ENCODE data around the gene AFAP1. TPM values are rescaled to one million over a fixed set of nuclear protein-coding genes. Genes with fewer than 3 reads are reported as not detected.
A peak's percentile ranks its signal among the peaks of the same experiment; 100 is the strongest.

The AFAP1 gene
- total and polyA plus RNA-seq, 2 of the 4 experiments (the other 2 are of a cell fraction): 48.2 to 80.9 TPM

GRCh38 chr4:7841071-7841470, 98.6 kb downstream of the AFAP1 start:
- ChIA-PET POLR2A (ENCODE audit: unreplicated experiment) (no interaction called here), CTCF (no interaction called here)
- Histone ChIP-seq H3K9ac (ENCODE audit: low read depth, low read length) (peak overlapping the region; percentile 31; the same call in 1 of the 2 replicates), H4K8ac (ENCODE audit: low read depth in 2 of 2, low read length in 2 of 2) (peak overlapping the region; percentile 87 to 91), H3K27me3 (ENCODE audit: control insufficient read depth, insufficient read depth, low read length) (no peaks in the 10 kb centered on the region), H3K4me2 (ENCODE audit: low read depth, low read length) (no peak overlapping the region), H3K4ac (ENCODE audit: low read depth, low read length) (peak overlapping the region; percentile 92), H2AK5ac (ENCODE audit: low read depth, low read length) (peak overlapping the region; percentile 96), H2AFZ (replicated peaks; ENCODE audit: low read length, poor library complexity) (no peak overlapping the region), H3K56ac (ENCODE audit: extremely low read depth, insufficient read depth, low read length) (peak overlapping the region; percentile 68), H3K4me1 (ENCODE audit: control insufficient read depth, insufficient read depth, low read length) (peaks cover 32% of the 10 kb centered on the region), H2BK5ac (ENCODE audit: low read depth, low read length, poor library complexity, severe bottlenecking) (peak overlapping the region; percentile 86), H2AK9ac (replicated peaks; ENCODE audit: low read depth, low read length, poor library complexity) (peak overlapping the region; percentile 66), H3K36me3 (ENCODE audit: control insufficient read depth, insufficient read depth, low read length) (peaks cover 45% of the 10 kb centered on the region), H3K18ac (ENCODE audit: low read depth, low read length) (peak overlapping the region; percentile 44), H3K9me3 (ENCODE audit: control insufficient read depth, insufficient read depth, low read length) (no peaks in the 10 kb centered on the region), H2BK120ac (ENCODE audit: low read depth, low read length) (peak overlapping the region; percentile 83), H4K5ac (ENCODE audit: low read depth, low read length) (peak overlapping the region; percentile 82; the same call in 1 of the 2 replicates), H3K27ac (ENCODE audit: insufficient read depth, low read length) (peak overlapping the region; percentile 83), H4K91ac (ENCODE audit: insufficient read depth, low read depth, low read length) (peak overlapping the region; percentile 83), H3K79me1 (ENCODE audit: low read depth in 1 of 2, low read length in 2 of 2) (peaks cover 36 to 75% of the 10 kb centered on the region in 2 experiments), H3K14ac (replicated peaks; ENCODE audit: low read depth, low read length) (peak overlapping the region; percentile 71), H3K4me3 (ENCODE audit: insufficient read depth, low read depth, low read length) (no peak overlapping the region), H3K9me1 (ENCODE audit: insufficient read depth, low read length) (peaks cover 29% of the 10 kb centered on the region), H3K23ac (ENCODE audit: low read depth, low read length) (peak overlapping the region; percentile 93), H2BK15ac (ENCODE audit: low read depth, low read length) (peak overlapping the region; percentile 92; the same call in 2 of the 3 replicates), H4K20me1 (ENCODE audit: insufficient read depth, low read length) (peaks cover 5% of the 10 kb centered on the region; the same call in 1 of the 2 replicates), H2BK20ac (ENCODE audit: low read depth, low read length) (peak overlapping the region; percentile 72)
- TF ChIP-seq FOS (IDR thresholded peaks at IDR 0.05; ENCODE audit: low read depth, low read length) (no peak), BHLHE40 (IDR thresholded peaks at IDR 0.05; ENCODE audit: low read depth, low read length) (no peak), POLR2A (IDR thresholded peaks at IDR 0.05; ENCODE audit: low read depth, low read length) (no peak; the same call in 1 of the 2 replicates), RCOR1 (IDR thresholded peaks at IDR 0.05; ENCODE audit: insufficient replicate concordance, low read length) (no peak), CTCF (conservative IDR thresholded peaks at IDR 0.05; ENCODE audit: low read depth, low read length) (no peak)
- dilution Hi-C loops (cut with HindIII; ENCODE audit: low sequenced_read_pairs, unreplicated experiment) (no loop called here), in situ Hi-C loops (cut with MboI; ENCODE audit: low sequenced_read_pairs) (no loop called here), intact Hi-C loops (cut with micrococcal nuclease) (no loop called here)
- no peak for DNase-seq
- 92% methylated on average over 2 of the region's 6 CpGs; no CpG with 5 or more reads in 1 of the 2 experiments for WGBS, 2 experiments (ENCODE audit: extremely low coverage in 2 of 2, insufficient read length in 1 of 2)
- no TSS peak for BruUV-seq (replicated peaks)
- ATAC-seq (ENCODE audit: low read depth): no peak

All from IMR-90 (cell line).